Limb (tissue), 2 donors: Measurements from ENCODE around the gene PGBD2.
"Not testable (repeated sequence)": the region's sequence is repeated elsewhere in the genome, so short reads cannot be mapped to it uniquely, and the experiment has no call there.

ENCODE experiments used
- DNase-seq, 2 donors: peaks; one replicate each; pipeline ENCODE4 v3.0.0-alpha.2; 2016; ENCODE audit errors: extremely low spot score in 2 of 2

Gene PGBD2

GRCh38 chr1:248906009-248906752 lies at the start of gene PGBD2:
PGBD2 (plus strand) TSS chr1:248906235; CDS start chr1:248913863, 7,628 bp downstream.
- DNase-seq, result peak; percentile 94 to 97

GRCh38 chr1:248857201-248857600 lies 48.8 kb upstream of the PGBD2 start:
- DNase-seq, result no peak

DNA sequence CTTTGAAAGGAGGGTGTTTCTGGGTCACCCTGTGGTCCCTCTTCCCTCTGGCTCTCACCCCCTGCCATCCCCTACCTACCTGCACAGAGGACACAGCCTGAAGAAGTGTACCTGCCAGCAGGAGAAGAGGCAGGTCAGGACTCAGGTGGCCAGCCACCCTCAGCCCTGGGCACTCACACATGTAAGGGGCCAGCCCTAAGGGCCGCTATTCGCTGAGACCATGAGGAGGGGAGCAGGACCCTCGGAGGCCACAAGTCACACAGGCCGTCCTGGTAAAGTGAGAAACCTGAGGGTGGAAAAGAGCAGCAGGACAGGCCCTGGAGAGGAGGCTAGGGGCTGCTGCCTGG lies 48.3 kb upstream of the PGBD2 start:
- no peak for DNase-seq

GRCh38 chr1:248858096-248858890 lies 47.7 kb upstream of the PGBD2 start:
- DNase-seq, result peak; percentile 70 to 78

DNA sequence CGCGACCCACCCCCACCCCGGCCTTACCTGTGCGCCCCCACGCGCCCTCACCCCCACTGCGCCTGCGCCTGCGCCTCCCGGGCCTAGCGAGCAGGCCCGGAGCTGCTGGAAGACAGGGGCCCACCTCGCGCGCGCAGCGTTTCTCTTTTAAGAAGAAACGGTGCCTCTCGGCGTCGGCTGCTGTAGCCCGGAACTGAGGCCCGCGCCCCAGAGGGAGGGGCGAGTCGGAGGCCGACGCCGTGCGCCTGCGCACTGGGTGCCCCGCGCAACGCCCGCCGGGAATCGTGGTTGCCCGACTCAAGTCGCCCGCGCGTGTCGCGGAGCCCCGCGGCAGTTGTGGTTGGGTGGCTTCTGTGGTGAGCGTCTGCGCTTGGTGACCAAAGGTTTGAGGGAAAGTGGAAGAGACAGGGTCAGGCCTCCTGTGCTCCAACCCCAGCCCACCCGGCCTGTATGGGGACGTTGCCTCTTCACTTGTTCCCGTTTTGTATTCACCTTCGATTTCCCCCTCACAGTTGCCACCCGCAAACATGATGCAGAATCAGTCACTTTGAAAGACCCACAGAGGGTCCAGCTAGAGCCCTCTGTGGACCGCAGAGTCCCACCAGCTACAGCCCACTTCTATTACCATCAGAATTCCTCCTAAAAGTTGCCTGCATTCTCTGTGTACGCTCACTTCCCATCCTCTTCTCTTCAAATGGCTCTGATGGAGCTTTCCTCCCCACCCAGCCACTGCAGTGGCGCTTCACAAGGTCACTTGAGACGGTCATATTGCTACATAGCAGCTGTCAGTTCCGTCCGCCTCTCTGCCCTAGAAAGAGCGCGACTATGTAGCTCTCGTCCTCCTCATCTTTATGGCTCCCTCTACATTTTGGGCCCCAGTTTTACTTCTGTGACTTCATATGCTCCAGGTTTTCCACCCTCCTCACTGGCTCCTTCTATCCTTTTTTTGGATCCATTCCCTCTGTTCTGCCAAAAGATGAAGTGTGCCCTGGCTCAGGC lies 46.8 kb upstream of the PGBD2 start, which contains the start of gene ZNF692:
Gene ZNF692, minus strand, starts transcription at position 195 of the 999 bp plus-strand sequence. CDS start 776 bp downstream, outside the sequence.
- DNase-seq, result peak; percentile 96 to 97

- no peak for DNase-seq
Observed at GRCh38 chr1:248860007-248860406, 46.0 kb upstream of the PGBD2 start.

GRCh38 chr1:248861616-248862015 lies 44.4 kb upstream of the PGBD2 start:
- no peak for DNase-seq

DNA sequence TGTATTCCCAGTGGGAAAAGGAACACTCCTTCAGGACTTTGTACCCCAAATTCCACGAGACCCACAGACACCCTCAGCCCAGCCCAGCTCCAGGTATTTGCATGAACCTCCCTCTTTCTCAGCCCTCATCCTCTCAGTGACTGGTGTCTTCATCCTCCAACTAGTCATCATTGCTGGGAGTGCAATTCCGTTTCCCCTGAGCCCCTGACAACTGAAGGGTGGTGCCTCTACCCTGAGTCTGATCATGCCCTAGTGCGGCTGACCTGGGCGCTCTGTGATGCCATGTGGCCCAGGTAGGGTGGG lies 43.4 kb upstream of the PGBD2 start:
- no peak for DNase-seq

- peak; percentile 78 to 87 for DNase-seq
Observed at GRCh38 chr1:248862998-248863881, 42.8 kb upstream of the PGBD2 start.

DNA sequence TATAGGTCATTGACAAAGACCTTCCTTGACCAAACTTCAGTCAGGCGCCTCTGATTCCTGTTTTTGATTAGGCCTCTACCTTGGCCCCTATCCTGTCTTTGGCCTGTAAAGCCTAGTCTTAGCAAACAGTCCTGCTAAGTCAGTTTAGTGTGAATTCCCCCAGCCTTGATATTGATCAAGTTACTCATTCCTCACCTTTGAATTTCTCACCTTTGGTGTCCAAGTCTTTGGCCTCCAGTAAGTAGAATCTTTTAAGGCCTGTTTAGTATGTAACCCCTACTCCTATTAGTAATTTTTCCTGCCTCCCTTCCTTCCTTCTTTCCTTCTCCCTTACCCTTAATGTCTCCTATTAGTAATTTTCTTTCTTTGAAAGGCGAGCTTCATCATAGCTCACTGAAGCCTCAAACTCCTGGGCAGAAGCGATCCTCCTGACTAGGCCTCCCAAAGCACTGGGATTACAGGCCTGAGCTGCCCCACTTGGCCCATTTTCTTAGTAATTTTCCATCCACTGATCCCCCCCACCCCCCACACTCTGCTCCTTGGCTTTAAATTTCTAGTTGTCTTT lies 34.1 kb upstream of the PGBD2 start:
- DNase-seq, result no peak

DNA sequence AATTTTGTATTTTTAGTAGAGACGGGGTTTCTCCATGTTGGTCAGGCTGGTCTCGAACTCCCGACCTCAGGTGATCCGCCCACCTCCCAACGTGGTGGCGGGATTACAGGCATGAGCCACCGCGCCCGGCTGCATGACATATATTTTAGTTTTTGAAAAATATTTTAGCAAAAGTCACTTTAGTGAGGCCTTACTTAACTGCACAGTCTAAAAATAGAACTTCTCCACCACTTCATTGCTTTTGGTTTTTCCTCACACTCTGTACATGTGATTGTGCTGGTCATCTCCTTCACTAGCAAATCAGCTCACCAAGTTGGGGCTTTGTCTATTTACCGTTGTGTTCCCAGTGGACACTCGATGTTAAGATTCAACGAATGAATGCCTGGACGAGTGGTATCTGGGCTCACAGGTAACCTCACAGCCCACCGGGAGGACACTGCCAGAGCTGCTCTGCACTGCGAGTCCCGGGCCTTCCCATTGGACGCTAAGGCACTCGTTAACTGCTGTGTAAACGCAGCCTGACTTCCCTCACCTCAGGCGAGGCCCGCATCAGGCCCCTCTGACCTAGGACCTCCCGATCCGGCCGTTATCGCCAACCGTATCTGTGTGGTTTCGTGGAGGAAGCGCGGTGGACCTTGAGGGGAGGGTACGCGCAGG lies 33.2 kb upstream of the PGBD2 start:
- DNase-seq, result peak; percentile 68 to 81

- DNase-seq, result peak; percentile 96 to 99
Observed at GRCh38 chr1:248873409-248873992, 32.5 kb upstream of the PGBD2 start.

DNA sequence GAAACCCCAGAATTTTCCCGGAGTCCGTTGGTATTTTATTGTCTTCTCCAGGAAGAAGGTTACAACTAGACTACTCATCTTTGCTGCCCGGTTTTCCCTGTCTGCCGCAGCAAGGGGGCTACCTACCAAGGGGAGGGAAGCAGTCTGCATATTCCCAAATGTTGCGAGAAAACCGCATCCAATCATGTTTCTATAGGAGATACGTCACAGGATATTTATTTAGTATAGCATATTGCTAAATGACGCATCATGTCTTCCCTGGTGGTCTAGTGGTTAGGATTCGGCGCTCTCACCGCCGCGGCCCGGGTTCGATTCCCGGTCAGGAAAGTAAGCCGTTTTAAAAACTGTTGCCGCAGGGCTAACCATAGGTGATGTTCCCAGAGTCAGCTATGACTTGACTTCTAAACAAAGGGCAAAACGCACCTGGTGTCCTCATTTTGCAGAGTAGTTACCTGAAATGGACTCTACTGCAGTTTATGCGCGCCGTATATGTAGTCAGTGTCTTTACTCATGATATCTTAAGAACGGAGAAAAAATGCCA lies 32.0 kb upstream of the PGBD2 start:
- DNase-seq, result peak; percentile 92 to 95

GRCh38 chr1:248881261-248881660 lies 24.8 kb upstream of the PGBD2 start:
- DNase-seq, result no peak

DNA sequence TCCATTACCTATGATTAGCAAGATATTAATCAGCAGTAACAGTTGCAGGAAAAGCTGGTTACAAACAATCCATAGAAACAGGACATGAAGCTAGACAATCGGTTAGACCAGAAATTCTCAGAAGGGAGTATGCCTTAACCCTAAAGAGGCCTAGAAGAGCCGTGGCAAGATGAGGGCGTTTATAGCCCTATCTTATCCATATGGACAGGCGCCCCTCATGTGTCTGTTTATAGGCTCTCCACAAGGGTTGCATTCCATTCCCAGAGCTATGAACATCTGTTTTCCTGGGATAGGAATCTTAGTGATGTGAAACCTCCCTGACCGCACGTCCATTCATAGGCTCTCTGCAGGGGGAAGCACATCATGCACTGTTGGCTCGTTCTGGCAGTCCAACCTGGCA lies 23.6 kb upstream of the PGBD2 start:
- not testable (repeated sequence) for DNase-seq

GRCh38 chr1:248884632-248885295 lies 21.3 kb upstream of the PGBD2 start:
- no peak for DNase-seq

DNA sequence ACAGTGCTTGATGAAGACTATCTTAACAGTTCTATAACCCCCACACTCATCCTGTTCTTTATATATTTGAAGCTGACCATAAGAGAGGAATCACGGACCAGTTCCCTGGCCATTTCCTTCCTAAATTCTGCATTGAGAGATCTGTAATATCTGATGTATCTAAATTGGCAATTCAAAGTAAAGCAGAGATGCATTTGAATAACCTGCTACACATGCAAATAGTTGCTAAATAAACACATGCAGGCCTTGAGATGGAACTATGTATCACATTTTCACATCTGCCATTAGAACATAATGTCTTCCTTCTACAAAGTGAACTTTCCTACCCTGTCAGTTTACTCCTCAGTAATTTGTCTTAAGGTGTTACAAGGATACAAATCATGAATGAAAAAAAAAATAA lies 20.4 kb upstream of the PGBD2 start:
- no peak for DNase-seq

GRCh38 chr1:248886237-248886895 lies 19.7 kb upstream of the PGBD2 start:
- DNase-seq, result peak in 1 of 2 donors; percentile 47
